Left forelimb (tissue), 1 donor: ENCODE data around the gene DNMBP.
"Not testable (repeated sequence)": the region's sequence is repeated elsewhere in the genome, so short reads cannot be mapped to it uniquely, and the experiment has no call there.

Experiments used
- DNase-seq: peaks from one replicate; pipeline ENCODE4 v3.0.0-alpha.2; 2018; ENCODE audit warnings: low spot score

Gene DNMBP

GRCh38 chr10:99958302-99958701 is 51.4 kb downstream of the DNMBP start:
- no peak for DNase-seq

- DNase-seq, result not testable (repeated sequence)
Measured at GRCh38 chr10:99953510-99953909, 56.2 kb downstream of the DNMBP start.

- DNase-seq, result no peak
Measured at GRCh38 chr10:99952799-99953198, 56.9 kb downstream of the DNMBP start.

GRCh38 chr10:99946051-99946450 is 63.7 kb downstream of the DNMBP start:
- DNase-seq, result not testable (repeated sequence)

- no peak for DNase-seq
Measured at GRCh38 chr10:99945263-99945662, 64.5 kb downstream of the DNMBP start.

GRCh38 chr10:99944860-99945259 is 64.9 kb downstream of the DNMBP start:
- DNase-seq, result no peak

- no peak for DNase-seq
Measured at GRCh38 chr10:99943908-99944307, 65.8 kb downstream of the DNMBP start.

- DNase-seq, result no peak
Measured at GRCh38 chr10:99941942-99942820, 67.6 kb downstream of the DNMBP start.

GRCh38 chr10:99938563-99938962 is 71.2 kb downstream of the DNMBP start:
- no peak for DNase-seq

GRCh38 chr10:99937630-99938029 is 72.1 kb downstream of the DNMBP start:
- DNase-seq, result no peak

- not testable (repeated sequence) for DNase-seq
Measured at GRCh38 chr10:99932203-99932957, 77.4 kb downstream of the DNMBP start.

- no peak for DNase-seq
Measured at GRCh38 chr10:99930731-99931550, 78.8 kb downstream of the DNMBP start.

- DNase-seq, result no peak
Measured at GRCh38 chr10:99929360-99929759, 80.4 kb downstream of the DNMBP start.

GRCh38 chr10:99927721-99928280 is 81.9 kb downstream of the DNMBP start:
- no peak for DNase-seq

GRCh38 chr10:99926925-99927720 is 82.6 kb downstream of the DNMBP start:
- DNase-seq, result no peak

GRCh38 chr10:99924451-99925255 is 85.1 kb downstream of the DNMBP start:
- DNase-seq, result no peak

GRCh38 chr10:99921948-99922347 is 87.8 kb downstream of the DNMBP start:
- DNase-seq, result no peak

- DNase-seq, result no peak
Measured at GRCh38 chr10:99920901-99921300, 88.8 kb downstream of the DNMBP start.

GRCh38 chr10:99920486-99920885 is 89.3 kb downstream of the DNMBP start:
- DNase-seq, result no peak
